Astrocyte (in vitro differentiated cells and primary cell): Measurements from ENCODE around the gene ANO4. TPM values are rescaled to one million over a fixed set of nuclear protein-coding genes. Genes with fewer than 3 reads are reported as not detected.

Source experiments
- DNase-seq: peaks from one replicate; pipeline ENCODE4 v3.0.0-alpha.2; 2010; ENCODE audit warnings: low read depth
- FAIRE-seq: peaks from 2 replicates; lab custom pipeline; 2011; peaks lifted over from hg19 to GRCh38; lab: Jason Lieb, UNC
- H2AFZ ChIP-seq: 2 replicates; pipeline ENCODE4 v1.6.0; 2012; ENCODE audit warnings: low read depth, low read length, inconsistent platforms
- H3K27ac ChIP-seq: 2 replicates; pipeline ENCODE4 v1.5.1; 2011; ENCODE audit warnings: low read depth, low read length, inconsistent platforms
- H3K27me3 ChIP-seq: 2 replicates; pipeline ENCODE4 v1.6.0; 2011; ENCODE audit warnings: low read length, inconsistent platforms; ENCODE audit not compliant: insufficient read depth
- H3K36me3 ChIP-seq: 2 replicates; pipeline ENCODE4 v1.5.1; 2011; ENCODE audit warnings: low read length, inconsistent platforms; ENCODE audit not compliant: insufficient read depth
- H3K4me1 ChIP-seq: 2 replicates; pipeline ENCODE4 v1.5.1; 2011; ENCODE audit warnings: low read length, inconsistent platforms; ENCODE audit not compliant: insufficient read depth
- H3K4me2 ChIP-seq: 2 replicates; pipeline ENCODE4 v1.6.0; 2012; ENCODE audit warnings: low read length, inconsistent platforms
- H3K4me3 ChIP-seq: 2 replicates; pipeline ENCODE4 v1.5.1; 2011; ENCODE audit warnings: low read depth, mild to moderate bottlenecking, low read length, inconsistent platforms; ENCODE audit not compliant: insufficient read depth
- H3K79me2 ChIP-seq: 2 replicates; pipeline ENCODE4 v1.6.0; 2012; ENCODE audit warnings: mild to moderate bottlenecking, low read length, inconsistent platforms; ENCODE audit not compliant: insufficient read depth
- H3K9ac ChIP-seq: 2 replicates; pipeline ENCODE4 v1.6.0; 2012; ENCODE audit warnings: mild to moderate bottlenecking, low read length, inconsistent platforms
- H3K9me3 ChIP-seq: 2 replicates; pipeline ENCODE4 v1.5.1; 2012; ENCODE audit warnings: low read depth, mild to moderate bottlenecking, low read length, inconsistent platforms; ENCODE audit not compliant: insufficient read depth
- H4K20me1 ChIP-seq: 2 replicates; pipeline ENCODE4 v1.6.0; 2012; ENCODE audit warnings: low read length, inconsistent platforms; ENCODE audit not compliant: insufficient read depth
- H3K27ac Mint-ChIP-seq: one replicate; pipeline ENCODE4 v1.8.0; 2021; ENCODE audit warnings: mild to moderate bottlenecking, mixed read lengths; ENCODE audit not compliant: unreplicated experiment
- H3K27me3 Mint-ChIP-seq: one replicate; pipeline ENCODE4 v1.8.0; 2021; ENCODE audit warnings: low read depth, mixed read lengths; ENCODE audit not compliant: unreplicated experiment
- H3K36me3 Mint-ChIP-seq: one replicate; pipeline ENCODE4 v1.8.0; 2021; ENCODE audit warnings: low read depth, mixed read lengths; ENCODE audit not compliant: unreplicated experiment
- H3K4me1 Mint-ChIP-seq: one replicate; pipeline ENCODE4 v1.8.0; 2021; ENCODE audit warnings: low read depth, mixed read lengths; ENCODE audit not compliant: unreplicated experiment
- H3K4me3 Mint-ChIP-seq: one replicate; pipeline ENCODE4 v1.8.0; 2021; ENCODE audit warnings: mild to moderate bottlenecking, moderate library complexity, mixed read lengths; ENCODE audit not compliant: unreplicated experiment
- H3K9me3 Mint-ChIP-seq: one replicate; pipeline ENCODE4 v1.8.0; 2021; ENCODE audit warnings: mild to moderate bottlenecking, mixed read lengths; ENCODE audit not compliant: unreplicated experiment
- CTCF ChIP-seq: IDR thresholded peaks from 2 replicates; pipeline ENCODE4 v1.5.1; 2011; ENCODE audit warnings: low read depth, mild to moderate bottlenecking, inconsistent platforms, low read length, moderate library complexity; ENCODE audit not compliant: insufficient read depth
- EZH2 ChIP-seq: IDR thresholded peaks from 2 replicates; pipeline ENCODE4 v1.6.1; 2012; ENCODE audit warnings: mild to moderate bottlenecking, low read length, inconsistent platforms; ENCODE audit not compliant: insufficient read depth
- total RNA-seq: library from RNA; stranded (reverse); gene quantifications from 2 replicates; pipeline ENCODE4 v1.2.1, GENCODE V29; 2021

The ANO4 gene
- total RNA-seq, 1 donor from 2014 or later, result 41.3 TPM

DNA sequence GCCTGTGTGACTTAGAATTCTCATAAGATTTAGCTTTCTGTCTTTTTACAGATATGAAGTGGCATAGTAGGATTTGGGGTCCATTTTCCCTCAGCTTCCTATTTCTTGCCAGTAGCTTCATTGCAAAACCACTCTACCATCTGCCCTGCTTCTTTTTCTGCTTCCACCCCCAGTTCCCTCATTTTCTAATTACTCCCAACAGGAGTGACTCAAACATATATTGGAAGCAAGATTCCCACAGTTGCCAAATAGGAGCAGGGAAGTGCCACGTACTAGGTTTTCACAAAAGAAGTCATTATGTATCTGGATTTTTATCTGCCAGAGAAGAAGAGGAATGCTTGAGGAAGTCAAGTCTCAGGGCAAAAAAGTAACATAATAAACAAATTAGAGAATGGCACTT is 64.1 kb downstream of the ANO4 start:
- Histone ChIP-seq H4K20me1 (no peaks in the 10 kb centered on the region), H3K4me2 (no peak overlapping the region), H2AFZ (no peak overlapping the region), H3K27ac (no peak overlapping the region), H3K9ac (no peak overlapping the region), H3K4me1 (no peaks in the 10 kb centered on the region), H3K9me3 (no peaks in the 10 kb centered on the region), H3K4me3 (no peak overlapping the region), H3K36me3 (no peaks in the 10 kb centered on the region), H3K79me2 (no peaks in the 10 kb centered on the region), H3K27me3 (no peaks in the 10 kb centered on the region)
- TF ChIP-seq CTCF (no peak), EZH2 (no peak)
- peak; percentile 63 for DNase-seq
- Mint-ChIP-seq H3K4me3 (no peak overlapping the region), H3K4me1 (peaks cover 16% of the 10 kb centered on the region), H3K27me3 (no peaks in the 10 kb centered on the region), H3K36me3 (no peaks in the 10 kb centered on the region), H3K27ac (peak overlapping the region; percentile 56), H3K9me3 (no peaks in the 10 kb centered on the region)
- no peak for FAIRE-seq

- no peak for TF ChIP-seq CTCF
- TF ChIP-seq EZH2, result no peak
- Histone ChIP-seq H4K20me1 (no peaks in the 10 kb centered on the region), H3K4me1 (no peaks in the 10 kb centered on the region), H2AFZ (no peak overlapping the region), H3K9me3 (no peaks in the 10 kb centered on the region), H3K4me2 (no peak overlapping the region), H3K27ac (no peak overlapping the region), H3K79me2 (no peaks in the 10 kb centered on the region), H3K36me3 (no peaks in the 10 kb centered on the region), H3K9ac (no peak overlapping the region), H3K27me3 (no peaks in the 10 kb centered on the region), H3K4me3 (no peak overlapping the region)
- no peaks in the 10 kb centered on the region for H3K36me3 Mint-ChIP-seq
- H3K9me3 Mint-ChIP-seq, result no peaks in the 10 kb centered on the region
- H3K4me1 Mint-ChIP-seq, result peaks cover 17% of the 10 kb centered on the region
- no peak for FAIRE-seq
- no peak for DNase-seq
- peak overlapping the region; percentile 56 for H3K27ac Mint-ChIP-seq
- no peak overlapping the region for H3K4me3 Mint-ChIP-seq
- H3K27me3 Mint-ChIP-seq, result no peaks in the 10 kb centered on the region
These were observed 64.6 kb downstream of the ANO4 start for GRCh38 chr12:100859063-100859627.

GRCh38 chr12:100860611-100861010 is 66.0 kb downstream of the ANO4 start:
- no peak for FAIRE-seq
- peak; percentile 82 for DNase-seq
- Histone ChIP-seq H3K4me2 (no peak overlapping the region), H3K9me3 (no peaks in the 10 kb centered on the region), H3K27me3 (no peaks in the 10 kb centered on the region), H2AFZ (no peak overlapping the region), H3K4me1 (no peaks in the 10 kb centered on the region), H3K9ac (no peak overlapping the region), H3K4me3 (no peak overlapping the region), H3K79me2 (no peaks in the 10 kb centered on the region), H3K36me3 (no peaks in the 10 kb centered on the region), H4K20me1 (no peaks in the 10 kb centered on the region), H3K27ac (peak overlapping the region; percentile 48)
- Mint-ChIP-seq H3K27ac (no peak overlapping the region), H3K4me1 (peaks cover 15% of the 10 kb centered on the region), H3K4me3 (no peak overlapping the region), H3K36me3 (peaks cover 6% of the 10 kb centered on the region), H3K9me3 (peaks cover 4% of the 10 kb centered on the region), H3K27me3 (no peaks in the 10 kb centered on the region)
- no peak for TF ChIP-seq CTCF
- no peak for TF ChIP-seq EZH2
